Stimulated activated CD8-positive, alpha-beta memory T cell treated with anti-CD3 and anti-CD28 coated beads, Interleukin-7, amount 100 ng/mL, for 24 hours (primary cell): ENCODE data around the gene NPEPL1.
"Not testable (repeated sequence)": the region's sequence is repeated elsewhere in the genome, so short reads cannot be mapped to it uniquely, and the experiment has no call there.

Experiments
- DNase-seq: peaks from one replicate; pipeline ENCODE4 v3.0.0-alpha.2; 2020; ENCODE audit warnings: low read depth

The NPEPL1 gene, protein sequence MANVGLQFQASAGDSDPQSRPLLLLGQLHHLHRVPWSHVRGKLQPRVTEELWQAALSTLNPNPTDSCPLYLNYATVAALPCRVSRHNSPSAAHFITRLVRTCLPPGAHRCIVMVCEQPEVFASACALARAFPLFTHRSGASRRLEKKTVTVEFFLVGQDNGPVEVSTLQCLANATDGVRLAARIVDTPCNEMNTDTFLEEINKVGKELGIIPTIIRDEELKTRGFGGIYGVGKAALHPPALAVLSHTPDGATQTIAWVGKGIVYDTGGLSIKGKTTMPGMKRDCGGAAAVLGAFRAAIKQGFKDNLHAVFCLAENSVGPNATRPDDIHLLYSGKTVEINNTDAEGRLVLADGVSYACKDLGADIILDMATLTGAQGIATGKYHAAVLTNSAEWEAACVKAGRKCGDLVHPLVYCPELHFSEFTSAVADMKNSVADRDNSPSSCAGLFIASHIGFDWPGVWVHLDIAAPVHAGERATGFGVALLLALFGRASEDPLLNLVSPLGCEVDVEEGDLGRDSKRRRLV

GRCh38 chr20:58692579-58693225 lies at the start of gene NPEPL1:
Gene NPEPL1 (plus strand): TSS chr20:58692800. CDS start chr20:58692901, 101 bp downstream.
- DNase-seq, result no peak

DNA sequence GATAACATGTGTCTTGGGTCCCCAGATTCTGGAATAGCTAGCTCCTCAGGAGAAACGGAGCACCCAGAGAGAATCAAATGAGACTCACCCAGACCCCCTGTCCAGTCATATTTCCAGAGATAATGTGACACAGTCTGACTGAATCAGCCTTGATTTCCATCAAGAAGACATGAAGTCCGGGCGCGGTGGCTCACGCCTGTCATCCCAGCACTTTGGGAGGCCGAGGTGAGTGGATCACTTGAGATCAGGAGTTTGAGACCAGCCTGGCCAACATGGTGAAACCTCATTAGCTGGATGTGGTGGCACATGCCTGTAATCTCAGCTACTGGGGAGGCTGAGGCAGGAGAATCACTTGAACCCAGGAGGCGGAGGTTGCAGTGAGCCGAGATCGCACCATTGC lies 49.7 kb upstream of the NPEPL1 start:
- DNase-seq, result not testable (repeated sequence)

DNA sequence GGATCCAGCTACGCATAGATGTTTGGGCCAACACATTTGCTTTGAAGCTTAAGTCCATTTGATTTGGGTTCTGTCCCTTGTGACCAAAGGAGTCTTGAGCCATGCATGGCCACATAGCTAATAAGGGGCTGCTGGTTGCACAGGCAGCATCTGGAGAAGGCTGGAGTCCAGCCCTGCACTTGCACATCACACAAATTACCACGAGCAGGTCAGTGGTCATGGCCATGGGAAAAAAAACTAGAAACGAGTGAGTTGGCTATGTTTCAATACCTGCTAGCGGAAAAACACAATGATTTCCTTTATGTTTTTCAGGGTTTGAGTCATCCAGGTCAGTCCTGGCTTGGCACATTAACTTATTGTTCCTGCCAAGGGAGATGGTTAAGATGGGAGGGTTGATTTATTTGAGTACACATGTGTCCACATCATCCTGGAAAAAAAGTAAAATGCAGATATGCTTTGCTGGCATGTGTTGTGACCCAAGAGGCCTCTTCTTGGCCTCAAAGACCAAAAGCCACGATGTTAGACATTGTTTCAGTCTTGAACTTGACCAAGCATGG lies 47.1 kb upstream of the NPEPL1 start:
- DNase-seq, result no peak

GRCh38 chr20:58646257-58646656 lies 46.3 kb upstream of the NPEPL1 start:
- DNase-seq, result no peak

GRCh38 chr20:58646703-58647102 lies 45.9 kb upstream of the NPEPL1 start:
- DNase-seq, result no peak

- no peak for DNase-seq
These were observed 45.3 kb upstream of the NPEPL1 start for GRCh38 chr20:58647162-58647795.

- DNase-seq, result no peak
These were observed 44.7 kb upstream of the NPEPL1 start for GRCh38 chr20:58647796-58648501.

DNA sequence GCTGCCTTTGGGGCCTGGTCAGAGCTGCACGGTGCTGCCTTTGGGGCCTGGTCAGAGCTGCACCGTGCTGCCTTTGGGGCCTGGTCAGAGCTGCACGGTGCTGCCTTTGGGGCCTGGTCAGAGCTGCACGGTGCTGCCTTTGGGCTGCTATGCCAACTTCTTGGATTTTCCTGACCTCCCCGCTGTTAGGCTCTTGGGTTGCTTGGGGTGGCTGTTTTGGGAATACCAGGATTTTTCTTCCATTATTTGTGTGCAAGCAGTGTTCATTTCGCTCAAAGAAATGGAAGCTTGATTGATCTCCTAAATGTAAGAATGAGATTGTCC lies 44.1 kb upstream of the NPEPL1 start:
- not testable (repeated sequence) for DNase-seq

DNA sequence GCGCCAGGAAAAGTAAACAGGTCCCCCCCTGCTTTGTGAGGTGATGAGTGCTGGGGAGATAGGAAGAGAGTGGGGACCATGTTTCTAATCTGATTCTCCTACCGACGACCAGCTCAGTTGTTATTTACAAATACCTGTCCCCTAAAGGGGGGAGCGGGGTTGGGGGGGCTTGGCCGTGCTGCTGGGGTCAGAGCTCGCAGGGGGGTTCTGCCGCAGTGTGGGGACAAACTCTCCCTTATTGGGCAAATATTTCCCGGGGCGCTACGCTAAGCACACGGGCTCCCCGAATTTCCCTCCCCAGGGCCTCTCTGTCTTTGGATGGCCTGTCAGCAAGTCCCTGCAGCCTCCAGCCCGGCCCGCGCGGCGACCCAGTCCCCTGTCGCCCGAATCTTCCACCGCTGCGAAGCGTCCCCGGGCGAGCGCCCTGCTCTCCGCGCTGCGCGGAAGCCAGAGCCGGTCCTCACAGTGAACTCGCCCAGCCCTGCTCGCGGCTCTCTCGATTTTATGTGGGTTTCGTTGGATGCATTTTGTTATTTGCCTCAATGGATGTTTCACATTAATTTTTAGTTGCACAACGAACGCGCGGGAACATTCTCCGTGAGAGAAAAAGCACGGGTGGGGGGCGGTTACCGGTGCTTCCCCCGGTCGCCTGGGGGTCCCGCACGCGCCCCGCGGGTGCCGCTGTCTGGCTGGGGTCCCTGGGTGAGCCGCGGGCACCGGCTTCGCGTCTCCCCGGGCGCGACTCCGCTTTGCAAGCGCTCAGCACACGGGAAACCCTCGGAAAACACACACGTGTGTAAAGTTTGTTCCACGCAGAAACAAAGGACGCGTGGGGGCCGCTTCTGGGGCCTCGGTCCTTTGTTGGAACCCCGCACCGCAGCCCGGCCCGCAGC lies 43.1 kb upstream of the NPEPL1 start:
- DNase-seq, result no peak

DNA sequence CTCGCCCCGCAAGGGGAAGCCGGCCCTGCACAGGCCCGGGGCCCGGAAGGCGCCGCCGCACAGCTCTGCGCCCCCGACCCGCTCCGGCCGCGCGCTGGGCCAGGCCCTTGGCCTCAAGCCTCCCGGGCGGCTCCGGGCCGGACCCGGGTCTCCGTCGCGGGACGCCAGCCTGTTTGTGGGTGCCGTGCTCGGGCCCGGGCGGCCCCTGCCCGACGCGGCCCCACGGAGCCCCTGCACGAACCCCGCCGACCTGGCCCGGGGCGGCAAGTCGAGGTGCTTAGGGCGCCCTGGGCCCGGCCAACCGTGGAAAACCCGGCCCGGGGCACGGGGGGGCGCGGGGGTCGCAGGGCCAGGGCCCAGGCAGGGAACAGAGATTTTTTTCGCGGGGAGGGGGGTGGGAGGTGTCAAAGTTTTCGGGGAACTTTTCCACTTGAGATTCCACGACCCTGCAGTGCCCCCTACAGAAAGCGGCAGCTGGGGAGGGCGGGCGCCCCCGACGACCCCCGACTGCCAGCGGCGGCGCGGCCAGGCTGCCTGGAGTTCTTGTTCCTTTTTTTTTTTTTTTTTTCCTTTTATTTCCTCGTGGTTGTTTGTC lies 42.3 kb upstream of the NPEPL1 start:
- DNase-seq, result no peak

GRCh38 chr20:58650776-58651558 lies 41.6 kb upstream of the NPEPL1 start, which contains the start of gene STX16:
Gene STX16 (plus strand): TSS chr20:58651283. CDS start chr20:58652007, 724 bp downstream.
- DNase-seq, result peak; percentile 74

DNA sequence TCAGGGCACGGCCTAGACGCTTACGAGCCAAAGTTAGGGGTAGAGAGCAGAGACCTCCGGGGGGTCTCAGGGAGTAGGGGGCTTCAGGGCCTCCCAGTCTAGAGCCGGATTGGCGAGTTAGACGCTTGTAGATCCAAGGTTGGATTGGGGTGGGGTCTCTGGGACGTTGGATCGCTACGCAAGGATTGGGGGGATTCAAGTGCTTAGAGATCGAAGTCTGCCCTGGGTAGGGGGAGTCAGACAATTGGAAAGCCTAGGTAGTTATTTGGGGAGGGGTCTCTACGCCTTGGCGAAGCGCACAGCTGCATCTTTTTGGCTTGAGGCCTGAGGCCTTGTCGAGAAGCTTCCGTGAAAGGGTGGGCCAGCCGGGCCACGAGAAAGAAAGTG lies 41.0 kb upstream of the NPEPL1 start:
- no peak for DNase-seq

DNA sequence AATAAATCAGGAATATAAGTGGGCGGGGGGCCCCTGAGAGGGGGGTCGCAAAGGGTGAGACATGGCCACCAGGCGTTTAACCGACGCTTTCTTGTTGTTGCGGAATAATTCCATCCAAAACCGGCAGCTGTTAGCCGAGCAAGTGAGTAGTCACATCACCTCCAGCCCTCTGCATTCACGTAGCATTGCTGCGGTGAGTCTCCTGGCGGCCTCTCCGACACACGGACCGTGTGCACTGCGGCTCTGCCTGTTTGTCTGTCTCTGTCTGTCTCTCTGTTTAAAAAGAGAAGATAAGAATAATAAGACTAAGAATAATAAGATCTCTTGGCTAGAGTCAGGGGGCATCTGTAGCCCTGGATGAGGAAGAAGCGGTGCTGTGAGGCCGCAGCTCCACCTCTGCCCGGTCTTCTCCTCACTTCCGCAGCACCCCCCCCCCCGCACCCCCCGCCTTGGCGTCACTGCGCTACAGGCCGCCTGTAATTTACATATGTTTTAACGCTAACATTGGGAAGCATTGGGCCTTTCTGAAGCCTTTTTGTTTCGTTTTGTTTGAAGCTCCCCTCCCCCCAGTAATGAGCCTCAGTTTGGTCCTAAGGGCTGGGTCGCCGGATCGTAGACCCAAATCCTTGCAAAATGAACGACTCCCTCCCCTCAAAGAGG lies 40.5 kb upstream of the NPEPL1 start:
- DNase-seq, result no peak

GRCh38 chr20:58652606-58653294 lies 39.9 kb upstream of the NPEPL1 start:
- DNase-seq, result no peak

DNA sequence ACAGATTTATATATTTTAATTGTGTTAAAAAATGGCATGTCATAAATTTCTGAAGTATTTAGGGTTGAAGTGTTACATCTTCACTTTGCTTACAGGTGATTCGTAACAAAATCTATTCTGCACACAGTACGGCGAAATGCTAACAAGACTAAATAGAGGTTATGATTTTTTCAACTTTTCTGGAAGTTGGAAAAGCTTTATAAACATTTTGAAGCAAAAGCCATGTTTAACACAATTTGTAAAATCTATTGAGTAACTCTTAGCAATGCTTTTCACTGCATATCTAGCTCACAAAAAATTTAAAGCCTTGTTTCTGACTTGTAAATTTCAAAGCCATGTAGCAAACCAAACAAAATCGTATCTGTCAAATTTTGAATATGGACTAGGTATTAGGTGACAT lies 38.3 kb upstream of the NPEPL1 start:
- DNase-seq, result no peak

DNA sequence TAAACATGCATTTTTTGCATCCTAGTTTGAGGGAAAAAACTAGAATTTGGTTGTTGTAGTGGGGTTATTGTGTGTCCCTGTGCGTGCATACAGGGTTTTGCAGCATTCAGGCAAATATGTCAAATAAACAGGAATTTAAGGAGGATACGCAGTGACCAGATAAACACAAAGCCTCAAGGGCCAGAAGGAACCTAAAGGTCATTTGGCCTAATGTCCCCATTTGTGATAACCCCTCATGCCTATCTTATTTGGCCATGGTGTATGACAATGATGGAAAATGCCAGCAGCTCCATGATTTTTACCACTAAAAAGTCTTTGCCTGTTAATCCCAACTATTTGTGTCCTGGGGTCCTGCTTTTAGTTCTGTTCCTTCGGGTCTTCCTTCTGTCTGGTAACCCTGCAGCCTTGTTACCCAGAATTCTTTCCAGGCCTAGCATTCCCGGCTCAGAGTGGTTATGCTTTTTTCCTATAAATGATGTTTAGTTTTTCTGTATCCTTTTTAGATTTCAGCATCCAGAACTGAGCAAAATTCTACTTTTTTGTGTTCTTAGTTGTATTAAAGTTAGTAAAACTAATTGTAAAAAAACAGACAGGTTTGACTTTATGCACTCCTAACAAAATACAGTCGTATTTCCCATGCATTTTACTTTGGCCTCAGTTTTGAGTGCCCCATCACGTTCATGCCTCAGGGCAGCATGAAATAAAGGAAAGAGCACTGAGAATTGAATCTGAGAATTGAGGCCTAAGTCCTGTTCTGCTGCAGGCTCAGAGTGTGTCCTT lies 37.1 kb upstream of the NPEPL1 start:
- DNase-seq, result no peak

- DNase-seq, result no peak
These were observed 35.8 kb upstream of the NPEPL1 start for GRCh38 chr20:58656831-58657230.

DNA sequence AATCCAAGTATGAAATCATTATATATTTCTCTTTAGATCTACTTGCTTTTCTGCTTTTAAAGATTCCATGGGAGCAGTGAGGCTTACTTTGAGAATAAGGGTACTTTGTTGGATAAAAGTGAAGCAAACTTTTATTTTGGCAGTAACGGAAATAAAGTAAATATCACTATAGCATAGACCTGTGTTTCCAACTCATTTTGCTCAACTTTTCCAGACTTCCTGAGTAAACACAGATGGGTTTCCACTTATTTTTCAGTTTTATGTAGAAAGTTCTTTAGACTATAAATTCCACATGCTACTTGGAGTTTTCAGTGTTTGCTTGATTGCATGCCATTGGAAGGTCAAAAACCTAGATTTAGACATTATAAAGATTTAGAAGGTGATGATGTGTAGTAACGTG lies 35.3 kb upstream of the NPEPL1 start:
- no peak for DNase-seq
